Heart right ventricle (tissue), 16 donors: ENCODE measurements around the gene KIAA0930. TPM values are rescaled to one million over a fixed set of nuclear protein-coding genes. Genes with fewer than 3 reads are reported as not detected.
"Not testable (repeated sequence)": the region's sequence is repeated elsewhere in the genome, so short reads cannot be mapped to it uniquely, and the experiment has no call there.

ENCODE experiments used
- ATAC-seq, 8 donors: fragments of 200-7000 bp; cut with Tn5 transposase; one replicate each; pipeline ENCODE4 v1.9.1; 2020; ENCODE audit warnings: mild to moderate bottlenecking in 8 of 8, moderate library complexity in 8 of 8, moderate number of reproducible peaks in 1 of 8
- DNase-seq, 2 donors: peaks; one replicate each; pipeline ENCODE4 v3.0.0-alpha.2; 2020
- H3K27ac ChIP-seq, 10 donors: fragments of 200-600 bp; sonication (generic) in 2 of 10; one replicate each; pipeline versions ENCODE4 v1.5.0 to v1.8.0; 2020 to 2022; ENCODE audit warnings: mild to moderate bottlenecking in 3 of 10
- H3K27me3 ChIP-seq, 7 donors: fragments of 200-600 bp; one replicate each; pipeline ENCODE4 v1.8.0; 2021 to 2022; ENCODE audit warnings: mild to moderate bottlenecking in 2 of 7
- H3K36me3 ChIP-seq, 9 donors: fragments of 200-600 bp; sonication (generic) in 1 of 9; one replicate each; pipeline versions ENCODE4 v1.5.0 to v1.8.0; 2020 to 2022; ENCODE audit warnings: mild to moderate bottlenecking in 2 of 9
- H3K4me1 ChIP-seq, 9 donors: fragments of 200-600 bp; sonication (generic) in 1 of 9; one replicate each; pipeline versions ENCODE4 v1.5.0 to v1.8.0; 2020 to 2022; ENCODE audit warnings: mild to moderate bottlenecking in 4 of 9
- H3K4me3 ChIP-seq, 10 donors: fragments of 200-600 bp; sonication (generic) in 2 of 10; one replicate each; pipeline versions ENCODE4 v1.5.0 to v1.8.0; 2020 to 2022; ENCODE audit warnings: mild to moderate bottlenecking in 7 of 10, moderate library complexity in 2 of 10
- H3K9me3 ChIP-seq, 11 donors: fragments of 200-600 bp in 10 of 11; sonication (generic) in 2 of 11; one replicate each; pipeline versions ENCODE4 v1.5.0 to v1.8.0; 2013 to 2022; ENCODE audit warnings: mild to moderate bottlenecking in 2 of 11, control low read depth in 1 of 11, moderate library complexity in 1 of 11
- WGBS, 2 donors: extraction: QIAGEN DNeasy Blood & Tissue Kit; methylation state at CpG; one replicate each; pipeline ENCODE4 v1.1.7; 2013; ENCODE audit warnings: inconsistent platforms in 1 of 2; 5-methylcytosine and 5-hydroxymethylcytosine counted together
- intact Hi-C, 10 donors: fragments of 100-400 bp; cut with DNase I; formaldehyde crosslinking; loops; one replicate each; pipeline versions ENCODE4 v1.11.1 to v1.14.2; 2022
- polyA plus RNA-seq, 2 donors: library from polyadenylated mRNA; stranded (reverse); fragments of 200-250 nt; gene quantifications; one replicate each; pipeline ENCODE4 v1.2.3, GENCODE V29; 2013
- total RNA-seq, 10 donors: library from RNA; stranded (reverse); fragmentation: NEBNext Ultra II Directional in 3 of 10; extraction: Animal tissue kit (Norgen Biotek cat#: 25700) in 3 of 10; gene quantifications; one replicate each; pipeline versions ENCODE4 v1.2.1 to v1.2.4, GENCODE V29; 2021 to 2023
- TF ChIP-seq, protein P1 (sequence below), 9 donors: fragments of 200-600 bp; sonication (generic) in 2 of 9; IDR thresholded peaks; one replicate each; pipeline versions ENCODE4 v1.5.0 to v1.8.0; 2021 to 2022; ENCODE audit warnings: antibody characterized with exemption in 9 of 9, mild to moderate bottlenecking in 5 of 9, moderate library complexity in 1 of 9
- donor health status: Arrhythmogenic right ventricular cardiomyopathy.
- donor health status: ischemic (EF 13 %, LVEDD 7.1; RV severe dilation, severe dysfunction).
- donor health status: healthy with polysubstance abuse.
- donor health status: DM: no; HTN: yes; CAD: no.
- donor health status: DM: no; HTN: no; CAD: no.
- donor health status: ischemic (EF 25% LVEDD 6.9; RV normal size, moderate dysfunction).
- donor health status: ischemic (EF 25% LVEDD 5.7; RV mildly dilated, moderate dysfunction).
- donor health status: healthy.
- donor health status: DM: yes; HTN: yes; CAD: no.
- donor health status: Ischemic cardiomyopathy.
- donor health status: ischemic (EF 35%, LVEDD 5.7; RV mildly dilated, moderate dysfunction).
- donor health status: nonischemic (EF 11% LVEDD 7.7; RV severe dilation, severe dysfunction).
- donor health status: DM: yes; HTN: yes; CAD: no.
- donor health status: PGD.
- donor health status: ischemic (EF 29% LVEDD 5.4; RV normal size, mild dysfunction).
- donor health status: nonischemic (EF 23%, LVEDD 6.1; RV moderate dilation, normal function).

KIAA0930 gene
- total and polyA plus RNA-seq, 12 donors = 9.1 to 48.3 (median 16.3) TPM

DNA sequence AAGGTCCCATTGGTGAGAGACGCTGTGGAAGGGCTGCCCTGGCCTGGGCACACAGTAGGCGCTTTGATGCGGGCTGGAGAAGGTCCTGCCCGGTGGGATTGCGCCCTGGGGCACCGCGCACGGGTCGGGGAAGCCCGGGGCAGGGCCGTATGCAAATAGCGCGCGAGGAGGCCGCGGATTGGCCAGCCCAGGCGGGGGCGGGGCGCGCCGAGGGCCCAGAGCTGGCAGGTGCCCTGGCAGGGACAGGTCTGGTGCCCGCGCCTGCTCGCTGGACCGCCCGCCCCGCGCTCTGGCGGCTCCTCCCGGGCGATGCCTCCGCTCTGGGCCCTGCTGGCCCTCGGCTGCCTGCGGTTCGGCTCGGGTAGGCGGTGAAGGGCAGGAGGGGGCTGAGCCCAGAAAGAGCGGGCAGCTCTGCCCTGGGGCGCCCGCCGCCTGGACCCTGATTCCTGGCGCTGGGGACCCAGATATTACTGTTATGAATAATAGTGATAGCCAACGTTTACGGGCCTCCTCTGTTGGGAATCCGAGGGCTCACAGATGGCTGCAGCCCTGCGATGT lies 44.1 kb upstream of the KIAA0930 start, which contains the start of gene UPK3A:
Gene UPK3A (plus strand): TSS at position 245 of the 558 bp plus-strand sequence. CDS start 65 bp downstream, at position 310.
- peak within 1 kb of the TSS in 2 of 10 donors; percentile 6 to 9 for H3K27ac ChIP-seq
- H3K36me3 ChIP-seq = no peaks in the 10 kb centered on the region
- DNase-seq = peak; percentile 42 to 76
- ATAC-seq = peak; percentile 81 to 94 (median 90)
- intact Hi-C loops = no loop called here
- H3K9me3 ChIP-seq = no peaks in the 10 kb centered on the region
- peaks cover 0 to 27% (median 15%) of the 10 kb centered on the region in 7 donors for H3K27me3 ChIP-seq
- H3K4me3 ChIP-seq = peak within 1 kb of the TSS; percentile 6 to 48 (median 40)
- TF ChIP-seq, protein P1, sequence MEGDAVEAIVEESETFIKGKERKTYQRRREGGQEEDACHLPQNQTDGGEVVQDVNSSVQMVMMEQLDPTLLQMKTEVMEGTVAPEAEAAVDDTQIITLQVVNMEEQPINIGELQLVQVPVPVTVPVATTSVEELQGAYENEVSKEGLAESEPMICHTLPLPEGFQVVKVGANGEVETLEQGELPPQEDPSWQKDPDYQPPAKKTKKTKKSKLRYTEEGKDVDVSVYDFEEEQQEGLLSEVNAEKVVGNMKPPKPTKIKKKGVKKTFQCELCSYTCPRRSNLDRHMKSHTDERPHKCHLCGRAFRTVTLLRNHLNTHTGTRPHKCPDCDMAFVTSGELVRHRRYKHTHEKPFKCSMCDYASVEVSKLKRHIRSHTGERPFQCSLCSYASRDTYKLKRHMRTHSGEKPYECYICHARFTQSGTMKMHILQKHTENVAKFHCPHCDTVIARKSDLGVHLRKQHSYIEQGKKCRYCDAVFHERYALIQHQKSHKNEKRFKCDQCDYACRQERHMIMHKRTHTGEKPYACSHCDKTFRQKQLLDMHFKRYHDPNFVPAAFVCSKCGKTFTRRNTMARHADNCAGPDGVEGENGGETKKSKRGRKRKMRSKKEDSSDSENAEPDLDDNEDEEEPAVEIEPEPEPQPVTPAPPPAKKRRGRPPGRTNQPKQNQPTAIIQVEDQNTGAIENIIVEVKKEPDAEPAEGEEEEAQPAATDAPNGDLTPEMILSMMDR (IDR thresholded peaks at IDR 0.05) = no peak
- 2 to 3% methylated on average over 44 to 46 of the region's 46 CpGs for WGBS, 2 donors
- peaks cover 5 to 40% (median 13%) of the 10 kb centered on the region in 9 donors for H3K4me1 ChIP-seq

DNA sequence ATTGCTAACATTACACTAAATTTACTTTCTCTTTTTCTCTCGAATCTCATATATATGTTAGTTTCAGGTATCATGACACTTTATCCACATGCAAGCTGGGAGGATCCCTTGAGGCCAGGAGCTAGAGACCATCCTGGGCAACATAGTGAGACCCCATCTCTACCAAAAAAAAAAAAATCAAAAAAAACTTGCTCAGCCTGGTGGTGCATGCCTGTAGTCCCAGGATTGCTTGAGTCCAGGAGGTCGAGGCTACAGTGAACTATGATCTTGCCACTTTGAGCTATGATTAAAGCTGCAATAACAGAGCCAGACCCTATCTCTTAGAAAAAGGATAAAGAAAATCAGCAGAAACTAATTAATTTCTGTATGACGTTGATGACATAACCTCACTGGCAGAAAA lies 40.3 kb upstream of the KIAA0930 start:
- WGBS, 2 donors = 79 to 90% methylated on average over 3 of the region's 3 CpGs
- TF ChIP-seq, protein P1 (IDR thresholded peaks at IDR 0.05) = no peak
- ATAC-seq (no peak), DNase-seq (no peak)
- Histone ChIP-seq H3K4me3 (no peak overlapping the region), H3K36me3 (no peaks in the 10 kb centered on the region), H3K9me3 (no peaks in the 10 kb centered on the region), H3K4me1 (peaks cover 5 to 40% (median 17%) of the 10 kb centered on the region in 9 donors), H3K27me3 (peaks cover 0 to 17% (median 12%) of the 10 kb centered on the region in 7 donors), H3K27ac (no peak overlapping the region)
- intact Hi-C loops = no loop called here

GRCh38 chr22:45280587-45280980 lies 39.9 kb upstream of the KIAA0930 start:
- Histone ChIP-seq H3K36me3 (no peaks in the 10 kb centered on the region), H3K27me3 (peaks cover 0 to 17% (median 12%) of the 10 kb centered on the region in 7 donors), H3K4me3 (no peak overlapping the region), H3K4me1 (peaks cover 5 to 38% (median 17%) of the 10 kb centered on the region in 9 donors), H3K9me3 (no peaks in the 10 kb centered on the region), H3K27ac (peak overlapping the region in 6 of 10 donors; percentile 6 to 80 (median 52))
- DNase-seq (no peak), ATAC-seq (no peak)
- intact Hi-C loops = no loop called here
- TF ChIP-seq, protein P1 (IDR thresholded peaks at IDR 0.05) = no peak
- WGBS, 2 donors = 98 to 99% methylated on average over 3 of the region's 3 CpGs

GRCh38 chr22:45278125-45278524 lies 37.4 kb upstream of the KIAA0930 start:
- H3K9me3 ChIP-seq = no peaks in the 10 kb centered on the region
- WGBS, 2 donors = 87 to 94% methylated on average over 9 of the region's 9 CpGs
- DNase-seq = no peak
- intact Hi-C loops = loop anchor here in 2 of 10 donors (10.0 kb wide), 2 partner anchors 47 to 57 kb away; no protein-coding TSS in a partner anchor
- H3K36me3 ChIP-seq = no peaks in the 10 kb centered on the region
- no peak for ATAC-seq
- H3K4me1 ChIP-seq = peaks cover 0 to 27% (median 18%) of the 10 kb centered on the region in 9 donors
- TF ChIP-seq, protein P1 (IDR thresholded peaks at IDR 0.05) = no peak
- no peak overlapping the region for H3K27ac ChIP-seq
- H3K27me3 ChIP-seq = peaks cover 0 to 3% (median 0%) of the 10 kb centered on the region in 7 donors
- no peak overlapping the region for H3K4me3 ChIP-seq

DNA sequence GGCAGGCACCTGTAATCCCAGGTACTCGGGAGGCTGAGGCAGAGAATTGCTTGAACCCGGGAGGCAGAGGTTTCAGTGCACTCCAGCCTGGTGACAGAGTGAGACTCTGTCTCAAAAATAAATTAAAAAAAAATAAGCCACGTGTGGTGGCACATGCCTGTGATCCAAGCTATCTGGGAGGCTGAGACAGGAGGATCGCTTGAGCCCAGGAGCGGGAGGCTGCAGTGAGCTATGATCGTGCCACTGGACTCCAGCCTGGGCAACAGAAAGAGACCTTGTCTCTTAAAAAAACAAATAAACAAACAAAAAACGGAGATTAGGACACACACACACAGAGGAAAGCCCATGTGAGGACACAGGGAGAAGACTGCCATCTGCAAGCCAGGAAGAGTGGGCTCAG lies 37.0 kb upstream of the KIAA0930 start:
- ATAC-seq = not testable (repeated sequence)
- WGBS, 2 donors = 86 to 89% methylated on average over 7 of the region's 7 CpGs

More for the DNA sequence above, 37.0 kb upstream of the KIAA0930 start:
- not testable (repeated sequence) for DNase-seq, H3K27ac ChIP-seq, H3K9me3 ChIP-seq, H3K36me3 ChIP-seq, H3K4me3 ChIP-seq, H3K27me3 ChIP-seq
- intact Hi-C loops = loop anchor here in 2 of 10 donors (10.0 kb wide), 2 partner anchors 47 to 57 kb away; no protein-coding TSS in a partner anchor
- H3K4me1 ChIP-seq = peaks cover 0 to 30% (median 18%) of the 10 kb centered on the region in 9 donors
